Measurements from ENCODE around the gene PTPRA.
"Not testable (repeated sequence)": the region's sequence is repeated elsewhere in the genome, so short reads cannot be mapped to it uniquely, and the experiment has no call there.

Gene PTPRA

GRCh38 chr20:2891343-2891742 lies 18.1 kb downstream of the PTPRA start:
- no peak for DNase-seq

- DNase-seq: no peak
Measured at GRCh38 chr20:2892376-2892775, 19.1 kb downstream of the PTPRA start.

GRCh38 chr20:2894221-2894620 lies 20.9 kb downstream of the PTPRA start:
- no peak for DNase-seq

- DNase-seq: not testable (repeated sequence)
Measured at GRCh38 chr20:2895154-2895553, 21.9 kb downstream of the PTPRA start.

- DNase-seq: no peak
Measured at GRCh38 chr20:2899243-2899642, 26.0 kb downstream of the PTPRA start.

GRCh38 chr20:2900845-2901592 lies 27.7 kb downstream of the PTPRA start:
- DNase-seq: no peak

GRCh38 chr20:2902291-2902690 lies 29.0 kb downstream of the PTPRA start:
- DNase-seq: no peak

GRCh38 chr20:2902818-2903217 lies 29.5 kb downstream of the PTPRA start:
- DNase-seq: no peak

GRCh38 chr20:2903686-2904085 lies 30.4 kb downstream of the PTPRA start:
- DNase-seq: no peak

- DNase-seq: no peak
Measured at GRCh38 chr20:2907519-2907918, 34.2 kb downstream of the PTPRA start.

GRCh38 chr20:2909953-2910352 lies 36.7 kb downstream of the PTPRA start:
- no peak for DNase-seq

- no peak for DNase-seq
Measured at GRCh38 chr20:2911200-2911599, 37.9 kb downstream of the PTPRA start.

GRCh38 chr20:2914160-2914559 lies 40.9 kb downstream of the PTPRA start:
- DNase-seq: peak; percentile 3

- DNase-seq: no peak
Measured at GRCh38 chr20:2917266-2917665, 44.0 kb downstream of the PTPRA start.

- DNase-seq: no peak
Measured at GRCh38 chr20:2918096-2919049, 45.1 kb downstream of the PTPRA start.

- DNase-seq: no peak
Measured at GRCh38 chr20:2919518-2920245, 46.4 kb downstream of the PTPRA start.

GRCh38 chr20:2920473-2920872 lies 47.2 kb downstream of the PTPRA start:
- DNase-seq: no peak

- no peak for DNase-seq
Measured at GRCh38 chr20:2921506-2921905, 48.2 kb downstream of the PTPRA start.

- no peak for DNase-seq
Measured at GRCh38 chr20:2922957-2923356, 49.7 kb downstream of the PTPRA start.

- no peak for DNase-seq
Measured at GRCh38 chr20:2930538-2930937, 57.3 kb downstream of the PTPRA start.

GRCh38 chr20:2932498-2932897 lies 59.2 kb downstream of the PTPRA start:
- no peak for DNase-seq

GRCh38 chr20:2937902-2938301 lies 64.6 kb downstream of the PTPRA start:
- DNase-seq: no peak

- DNase-seq: peak; percentile 37
Measured at GRCh38 chr20:2942439-2942838, 69.2 kb downstream of the PTPRA start.

Data from fibroblast of skin of right biceps (primary cell).